ENCODE data around the gene JMY. TPM values are rescaled to one million over a fixed set of nuclear protein-coding genes. Genes with fewer than 3 reads are reported as not detected.

The JMY gene
- total RNA-seq, 1 experiment from 2014 or later, result 15.2 TPM

DNA sequence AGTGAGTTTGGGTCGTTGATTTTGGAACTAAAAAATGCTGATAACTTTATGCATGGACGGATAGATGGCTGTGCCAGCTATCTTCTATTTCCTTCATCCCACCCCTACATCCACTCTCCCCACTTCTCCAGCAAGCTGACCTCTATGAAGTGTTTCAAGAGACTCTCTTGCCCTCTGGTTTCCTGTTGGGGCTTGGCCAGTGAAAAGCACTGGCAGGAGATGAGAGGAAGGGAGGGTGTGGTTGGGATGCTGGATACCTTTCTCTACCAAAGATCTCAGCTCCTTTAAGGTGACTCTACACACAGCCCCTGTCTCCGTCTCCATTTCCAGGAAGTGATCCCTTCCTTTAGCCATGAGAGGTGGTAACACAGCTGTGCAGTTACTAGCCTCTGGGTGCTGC, 30.0 kb upstream of the JMY start:
- Histone ChIP-seq H3K23me2 (ENCODE audit: insufficient read length, low read depth, low read length, poor library complexity, severe bottlenecking) (no peaks in the 10 kb centered on the region), H3K79me1 (ENCODE audit: insufficient read depth, low read depth, low read length, poor library complexity, severe bottlenecking) (no peaks in the 10 kb centered on the region), H2BK120ac (ENCODE audit: low read depth, low read length, poor library complexity, severe bottlenecking) (no peak overlapping the region), H3K4me1 (ENCODE audit: insufficient read depth, low read length) (no peaks in the 10 kb centered on the region), H3K4me2 (ENCODE audit: insufficient read depth, insufficient read length, low read length) (no peak overlapping the region), H3T11ph (ENCODE audit: low read length) (no peak overlapping the region), H4K91ac (ENCODE audit: insufficient read length, low read depth, low read length) (no peak overlapping the region), H3K27ac (ENCODE audit: insufficient read length, low read depth, low read length) (no peak overlapping the region), H2BK20ac (ENCODE audit: low read depth, low read length, poor library complexity, severe bottlenecking) (no peak overlapping the region), H3K23ac (ENCODE audit: insufficient read length, low read depth, low read length) (no peak overlapping the region), H3K4ac (ENCODE audit: low read depth, low read length) (no peak overlapping the region), H2BK15ac (ENCODE audit: low read depth, low read length) (no peak overlapping the region), H3K9me3 (ENCODE audit: control insufficient read depth, low read depth, low read length) (no peaks in the 10 kb centered on the region), H3K56ac (ENCODE audit: insufficient read length, low read depth, low read length) (no peak overlapping the region), H3K9ac (ENCODE audit: extremely low read depth, insufficient read length, low read length) (no peak overlapping the region), H3K79me2 (ENCODE audit: insufficient read depth, low read length) (no peaks in the 10 kb centered on the region), H2AFZ (ENCODE audit: low read length) (no peak overlapping the region), H3K14ac (ENCODE audit: insufficient read depth, low read length) (no peak overlapping the region), H2AK5ac (ENCODE audit: insufficient read length, low read length) (no peak overlapping the region), H4K20me1 (ENCODE audit: control insufficient read depth, insufficient read depth, insufficient read length) (no peaks in the 10 kb centered on the region), H2BK12ac (ENCODE audit: insufficient read length, low read depth, low read length) (no peak overlapping the region), H3K18ac (ENCODE audit: insufficient read length, low read depth, low read length) (no peak overlapping the region), H2BK5ac (ENCODE audit: insufficient read length, low read length) (no peak overlapping the region), H3K27me3 (ENCODE audit: insufficient read depth, low read length) (no peaks in the 10 kb centered on the region), H4K8ac (replicated peaks; ENCODE audit: insufficient read length, low read depth, low read length) (no peak overlapping the region), H4K5ac (ENCODE audit: insufficient read length, low read depth, low read length) (no peak overlapping the region)
- no CpG with 5 or more reads among the region's 3 CpGs for WGBS (ENCODE audit: extremely low coverage, insufficient read length, low lambda C conversion rate)
- H3K36me3 Mint-ChIP-seq (ENCODE audit: insufficient read depth in 1 of 3, low read depth in 3 of 3), result no peaks in the 10 kb centered on the region
- no peaks in the 10 kb centered on the region for H3K27me3 Mint-ChIP-seq (ENCODE audit: low read depth)
- TF ChIP-seq, protein P1, sequence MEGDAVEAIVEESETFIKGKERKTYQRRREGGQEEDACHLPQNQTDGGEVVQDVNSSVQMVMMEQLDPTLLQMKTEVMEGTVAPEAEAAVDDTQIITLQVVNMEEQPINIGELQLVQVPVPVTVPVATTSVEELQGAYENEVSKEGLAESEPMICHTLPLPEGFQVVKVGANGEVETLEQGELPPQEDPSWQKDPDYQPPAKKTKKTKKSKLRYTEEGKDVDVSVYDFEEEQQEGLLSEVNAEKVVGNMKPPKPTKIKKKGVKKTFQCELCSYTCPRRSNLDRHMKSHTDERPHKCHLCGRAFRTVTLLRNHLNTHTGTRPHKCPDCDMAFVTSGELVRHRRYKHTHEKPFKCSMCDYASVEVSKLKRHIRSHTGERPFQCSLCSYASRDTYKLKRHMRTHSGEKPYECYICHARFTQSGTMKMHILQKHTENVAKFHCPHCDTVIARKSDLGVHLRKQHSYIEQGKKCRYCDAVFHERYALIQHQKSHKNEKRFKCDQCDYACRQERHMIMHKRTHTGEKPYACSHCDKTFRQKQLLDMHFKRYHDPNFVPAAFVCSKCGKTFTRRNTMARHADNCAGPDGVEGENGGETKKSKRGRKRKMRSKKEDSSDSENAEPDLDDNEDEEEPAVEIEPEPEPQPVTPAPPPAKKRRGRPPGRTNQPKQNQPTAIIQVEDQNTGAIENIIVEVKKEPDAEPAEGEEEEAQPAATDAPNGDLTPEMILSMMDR (conservative IDR thresholded peaks at IDR 0.05), result no peak
- H3K27ac Mint-ChIP-seq, result no peak overlapping the region
- DNase-seq, result no peak
- no peak overlapping the region for H3K4me3 Mint-ChIP-seq
- peaks cover 6 to 7% of the 10 kb centered on the region in 2 experiments; a peak in 3 of 4 replicates for H3K4me1 Mint-ChIP-seq
- H3K9me3 Mint-ChIP-seq, result no peaks in the 10 kb centered on the region
